Heart left ventricle (tissue), 16 donors: ENCODE results near the gene KRT17. TPM values are rescaled to one million over a fixed set of nuclear protein-coding genes. Genes with fewer than 3 reads are reported as not detected.

Source experiments
- ATAC-seq, 4 donors: fragments of 200-7000 bp; cut with Tn5 transposase; one replicate each; pipeline ENCODE4 v1.9.1; 2020 to 2022; ENCODE audit warnings: moderate library complexity in 4 of 4, mild to moderate bottlenecking in 3 of 4, moderate number of reproducible peaks in 1 of 4
- DNase-seq, 5 donors: peaks; one replicate each; pipeline ENCODE4 v3.0.0-alpha.2; 2020
- H3K27ac ChIP-seq, 12 donors: fragments of 200-600 bp; sonication (generic) in 4 of 12; one replicate each; pipeline versions ENCODE4 v1.5.0 to v1.8.0; 2016 to 2022; ENCODE audit warnings: mild to moderate bottlenecking in 2 of 12
- H3K27me3 ChIP-seq, 9 donors: fragments of 200-600 bp; sonication (generic) in 2 of 9; one replicate each; pipeline versions ENCODE4 v1.5.1 to v1.8.0; 2016 to 2022; ENCODE audit warnings: mild to moderate bottlenecking in 3 of 9
- H3K36me3 ChIP-seq, 9 donors: fragments of 200-600 bp; sonication (generic) in 2 of 9; one replicate each; pipeline versions ENCODE4 v1.5.0 to v1.8.0; 2018 to 2022; ENCODE audit warnings: mild to moderate bottlenecking in 2 of 9
- H3K4me1 ChIP-seq, 12 donors: fragments of 200-600 bp; sonication (generic) in 4 of 12; one replicate each; pipeline versions ENCODE4 v1.5.0 to v1.8.0; 2016 to 2022; ENCODE audit warnings: mild to moderate bottlenecking in 3 of 12
- H3K4me3 ChIP-seq, 12 donors: fragments of 200-600 bp; sonication (generic) in 4 of 12; one replicate each; pipeline versions ENCODE4 v1.5.0 to v1.8.0; 2017 to 2022; ENCODE audit warnings: mild to moderate bottlenecking in 9 of 12, moderate library complexity in 4 of 12
- H3K9me3 ChIP-seq, 12 donors: fragments of 200-600 bp; sonication (generic) in 4 of 12; one replicate each; pipeline versions ENCODE4 v1.5.0 to v1.8.0; 2016 to 2022; ENCODE audit warnings: mild to moderate bottlenecking in 1 of 12
- CTCF ChIP-seq, 12 donors: fragments of 200-600 bp; sonication (generic) in 4 of 12; IDR thresholded peaks; one replicate each; pipeline versions ENCODE4 v1.5.0 to v1.8.0; 2018 to 2022; ENCODE audit warnings: antibody characterized with exemption in 12 of 12, mild to moderate bottlenecking in 5 of 12
- POLR2A ChIP-seq, 2 donors: fragments of 450-650 bp; IDR thresholded peaks; one replicate each; pipeline ENCODE4 v1.6.1; 2017; ENCODE audit warnings: antibody characterized with exemption in 2 of 2, mild to moderate bottlenecking in 2 of 2, moderate library complexity in 2 of 2
- WGBS, 4 donors: extraction: QIAGEN DNeasy Blood & Tissue Kit in 2 of 4; methylation state at CpG; one replicate each; pipeline versions ENCODE4 v1.1.5 to v1.1.7; 2013 to 2018; 5-methylcytosine and 5-hydroxymethylcytosine counted together
- intact Hi-C, 10 donors: fragments of 100-400 bp; cut with DNase I; formaldehyde crosslinking; loops; one replicate each; pipeline versions ENCODE4 v1.11.1 to v1.14.2; 2022
- polyA plus RNA-seq, 2 donors: library from polyadenylated mRNA; stranded (reverse); fragments of 200-250 nt; gene quantifications; one replicate each; pipeline ENCODE4 v1.2.3, GENCODE V29; 2013
- total RNA-seq, 9 donors: library from RNA; depleted of rRNA in 2 of 9; stranded (reverse); fragments of >200 nt in 2 of 9; fragmentation: NEBNext Ultra II Directional in 3 of 9; extraction: Animal tissue kit (Norgen Biotek cat#: 25700) in 3 of 9; gene quantifications; one replicate each; pipeline versions ENCODE4 v1.1.0 to v1.2.4, GENCODE V29; 2016 to 2023
- donor health status: ischemic (EF 13 %, LVEDD 7.1; RV severe dilation, severe dysfunction).
- donor health status: healthy with polysubstance abuse.
- donor health status: DM: no; HTN: yes; CAD: no.
- donor health status: DM: no; HTN: no; CAD: no.
- donor health status: ischemic (EF 25% LVEDD 6.9; RV normal size, moderate dysfunction).
- donor health status: ischemic (EF 25% LVEDD 5.7; RV mildly dilated, moderate dysfunction).
- donor health status: healthy.
- donor health status: DM: yes; HTN: yes; CAD: no.
- donor health status: ischemic (EF 35%, LVEDD 5.7; RV mildly dilated, moderate dysfunction).
- donor health status: nonischemic (EF 11% LVEDD 7.7; RV severe dilation, severe dysfunction).
- donor health status: DM: yes; HTN: yes; CAD: no.
- donor health status: PGD.
- donor health status: ischemic (EF 29% LVEDD 5.4; RV normal size, mild dysfunction).
- donor health status: nonischemic (EF 23%, LVEDD 6.1; RV moderate dilation, normal function).

Gene KRT17
- total and polyA plus RNA-seq, 11 donors: 0.60 TPM; not detected in 10

- no peak for ATAC-seq
These were observed 30.6 kb upstream of the KRT17 start for GRCh38 chr17:41654678-41655607.

GRCh38 chr17:41653892-41654677 lies 29.7 kb upstream of the KRT17 start:
- DNase-seq (peak in 2 of 5 donors; percentile 19 to 48), ATAC-seq (peak in 1 of 4 donors; percentile 30)
- TF ChIP-seq POLR2A (IDR thresholded peaks at IDR 0.05) (no peak), CTCF (IDR thresholded peaks at IDR 0.05) (no peak)
- Histone ChIP-seq H3K27me3 (no peaks in the 10 kb centered on the region), H3K9me3 (no peaks in the 10 kb centered on the region), H3K4me1 (no peaks in the 10 kb centered on the region), H3K27ac (no peak overlapping the region), H3K36me3 (no peaks in the 10 kb centered on the region), H3K4me3 (no peak overlapping the region)
- intact Hi-C loops: no loop called here
- 75 to 82% (median 77%) methylated on average over 11 to 14 of the region's 14 CpGs for WGBS, 4 donors

More at GRCh38 chr17:41654678-41655607, 30.6 kb upstream of the KRT17 start:
- peak in 1 of 5 donors; percentile 9 for DNase-seq
- intact Hi-C loops: no loop called here
- no peaks in the 10 kb centered on the region for H3K27me3 ChIP-seq
- no peaks in the 10 kb centered on the region for H3K36me3 ChIP-seq
- no peaks in the 10 kb centered on the region for H3K9me3 ChIP-seq
- no peaks in the 10 kb centered on the region for H3K4me1 ChIP-seq
- WGBS, 4 donors: 75 to 83% (median 82%) methylated on average over 23 to 24 of the region's 24 CpGs
- no peak for TF ChIP-seq POLR2A (IDR thresholded peaks at IDR 0.05)
- TF ChIP-seq CTCF (IDR thresholded peaks at IDR 0.05): no peak
- H3K27ac ChIP-seq: no peak overlapping the region
- H3K4me3 ChIP-seq: no peak overlapping the region

- intact Hi-C loops: no loop called here
- ATAC-seq (no peak), DNase-seq (peak in 2 of 5 donors; percentile 13 to 32)
- Histone ChIP-seq H3K9me3 (no peaks in the 10 kb centered on the region), H3K4me1 (peaks cover 0 to 5% (median 2%) of the 10 kb centered on the region in 12 donors), H3K27ac (no peak overlapping the region), H3K4me3 (no peak overlapping the region), H3K27me3 (no peaks in the 10 kb centered on the region), H3K36me3 (no peaks in the 10 kb centered on the region)
- WGBS, 4 donors: 87 to 91% (median 90%) methylated on average over 4 to 5 of the region's 5 CpGs
- TF ChIP-seq CTCF (IDR thresholded peaks at IDR 0.05) (no peak), POLR2A (IDR thresholded peaks at IDR 0.05) (no peak)
These were observed 29.0 kb upstream of the KRT17 start for GRCh38 chr17:41653421-41653820.
